Ishikawa (cell line): ENCODE measurements around the gene MRPL10.

Experiments
- CEBPB ChIP-seq: IDR thresholded peaks from 2 replicates; pipeline ENCODE4 v1.6.1; 2012
- CREB1 ChIP-seq: IDR thresholded peaks from 2 replicates; pipeline ENCODE4 v1.6.1; 2012; ENCODE audit warnings: low read depth
- EGR1 ChIP-seq: IDR thresholded peaks from 2 replicates; pipeline ENCODE4 v1.6.1; 2012
- EP300 ChIP-seq: IDR thresholded peaks from 2 replicates; pipeline ENCODE4 v1.6.1; 2012; ENCODE audit warnings: borderline replicate concordance
- FOXM1 ChIP-seq: IDR thresholded peaks from 2 replicates; pipeline ENCODE4 v1.6.1; 2012; ENCODE audit warnings: low read depth, borderline replicate concordance
- NFIC ChIP-seq: IDR thresholded peaks from 2 replicates; pipeline ENCODE4 v1.6.1; 2012
- RAD21 ChIP-seq: IDR thresholded peaks from 2 replicates; pipeline ENCODE4 v1.6.1; 2012; ENCODE audit warnings: low read depth
- REST ChIP-seq: IDR thresholded peaks from 2 replicates; pipeline ENCODE4 v1.6.1; 2012; ENCODE audit warnings: low read depth, mild to moderate bottlenecking
- TAF1 ChIP-seq: IDR thresholded peaks from 2 replicates; pipeline ENCODE4 v1.6.1; 2012; ENCODE audit warnings: low read depth, mild to moderate bottlenecking
- TCF12 ChIP-seq: IDR thresholded peaks from 2 replicates; pipeline ENCODE4 v1.6.1; 2012; ENCODE audit warnings: low read depth
- TEAD4 ChIP-seq: IDR thresholded peaks from 2 replicates; pipeline ENCODE4 v1.6.1; 2012
- USF1 ChIP-seq: IDR thresholded peaks from 2 replicates; pipeline ENCODE4 v1.6.1; 2012
- YY1 ChIP-seq: IDR thresholded peaks from 2 replicates; pipeline ENCODE4 v1.6.1; 2012; ENCODE audit warnings: low read depth
- ZBTB7A ChIP-seq: IDR thresholded peaks from 2 replicates; pipeline ENCODE4 v1.6.1; 2012; ENCODE audit warnings: low read depth
- TF ChIP-seq, protein P1 (sequence below): IDR thresholded peaks from 2 replicates; pipeline ENCODE4 v1.6.1; 2012

The MRPL10 gene

GRCh38 chr17:47831003-47831933, at the start of gene MRPL10, which contains the start of gene LRRC46:
Gene MRPL10 (minus strand): TSS chr17:47831541. CDS start chr17:47831511, 30 bp downstream.
Gene LRRC46 (plus strand): TSS chr17:47831670. CDS start chr17:47831990, 320 bp downstream.
- TF ChIP-seq CREB1 = no peak
- peak; percentile 77 for TF ChIP-seq EGR1
- TF ChIP-seq FOXM1 = no peak
- no peak for TF ChIP-seq ZBTB7A
- TF ChIP-seq TEAD4 = 0 out of 2 replicates have a peak, but pooled peaks have one; percentile 23
- TF ChIP-seq CEBPB = no peak
- peak; percentile 87 for TF ChIP-seq TAF1
- no peak for TF ChIP-seq REST
- TF ChIP-seq TCF12 = no peak
- TF ChIP-seq EP300 = 0 out of 2 replicates have a peak, but pooled peaks have one; percentile 16
- no peak for TF ChIP-seq RAD21
- no peak for TF ChIP-seq USF1
- TF ChIP-seq, protein P1, sequence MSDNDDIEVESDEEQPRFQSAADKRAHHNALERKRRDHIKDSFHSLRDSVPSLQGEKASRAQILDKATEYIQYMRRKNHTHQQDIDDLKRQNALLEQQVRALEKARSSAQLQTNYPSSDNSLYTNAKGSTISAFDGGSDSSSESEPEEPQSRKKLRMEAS = peak; percentile 32
- peak; percentile 50; the same call in 1 of the 2 replicates for TF ChIP-seq NFIC
- TF ChIP-seq YY1 = peak; percentile 93

DNA sequence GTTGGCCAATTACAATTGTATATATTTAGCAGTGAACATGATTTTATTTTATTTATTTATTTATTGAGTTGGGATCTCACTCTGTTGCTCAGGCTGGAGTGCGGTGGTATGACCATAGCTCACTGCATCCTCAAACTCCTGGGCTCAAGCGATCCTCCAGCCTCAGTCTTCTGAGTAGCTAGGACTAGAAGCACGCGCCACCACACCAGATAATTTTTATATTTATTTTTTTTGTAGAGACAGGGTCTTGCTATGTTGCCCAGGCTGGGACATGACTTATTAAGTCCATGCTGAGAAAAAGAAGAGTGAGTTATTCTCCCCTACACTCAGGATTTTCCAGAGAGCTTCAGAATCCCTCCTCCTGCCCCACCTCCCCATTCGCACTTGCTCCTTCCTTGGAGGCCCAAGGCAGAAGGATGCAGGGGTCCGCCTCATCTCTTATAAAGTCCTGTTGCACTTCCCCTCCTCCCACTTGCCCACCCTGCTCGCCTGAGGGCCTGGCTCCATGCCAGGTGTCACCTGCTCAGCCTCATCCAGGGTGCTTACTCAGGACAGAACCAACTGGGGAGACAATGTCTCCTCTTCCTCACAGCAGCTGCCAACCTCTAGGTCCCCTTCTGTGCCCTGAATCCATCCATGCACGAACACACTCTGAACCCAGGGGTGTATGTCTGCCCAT, 48.6 kb upstream of the MRPL10 start:
- TF ChIP-seq CEBPB (no peak), YY1 (no peak), ZBTB7A (no peak), RAD21 (no peak), TAF1 (no peak), TEAD4 (no peak), REST (no peak), CREB1 (no peak), USF1 (no peak), EGR1 (no peak), FOXM1 (no peak), EP300 (no peak)
- TF ChIP-seq, protein P1 = no peak

DNA sequence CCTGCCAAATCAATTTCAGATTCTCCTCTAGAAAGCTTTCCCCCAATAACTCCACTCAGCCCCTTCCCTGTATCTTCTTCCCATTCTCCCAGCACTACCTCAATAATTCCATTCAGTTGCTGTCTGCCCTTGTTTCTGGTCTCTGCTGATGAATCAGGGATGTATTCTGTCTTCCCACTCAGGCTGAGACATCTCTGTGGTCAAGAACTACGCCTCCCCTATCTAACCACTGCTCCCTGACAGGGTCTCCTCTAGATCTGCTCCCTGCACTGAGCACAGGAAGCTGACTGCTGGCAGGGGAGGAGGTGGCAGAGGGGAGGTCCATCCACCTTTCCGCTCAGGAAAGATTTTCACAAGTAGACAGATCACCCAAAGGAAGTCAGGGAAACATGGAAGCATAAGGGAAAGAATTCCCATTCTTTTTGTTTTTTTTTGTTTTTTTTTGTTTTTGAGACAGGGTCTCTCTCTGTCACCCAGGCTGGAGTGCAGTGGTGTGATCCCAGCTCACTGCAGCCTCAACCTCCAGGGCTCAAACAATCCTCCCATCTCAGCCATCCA, 47.8 kb upstream of the MRPL10 start:
- TF ChIP-seq USF1 (no peak), CEBPB (no peak), NFIC (no peak), TEAD4 (no peak), EGR1 (no peak), TCF12 (no peak), EP300 (no peak), ZBTB7A (no peak), TAF1 (no peak), CREB1 (no peak), RAD21 (no peak), REST (no peak), YY1 (no peak), FOXM1 (no peak)
- TF ChIP-seq, protein P1 = no peak
